NCI-H2029 treated with DMSO at 0.1 percent for 48 hours (cell line): ENCODE data around the gene RIMBP2.

ENCODE experiments used
- DNase-seq: peaks from one replicate; lab custom pipeline; 2025; lab: John Stamatoyannopoulos, UW

RIMBP2 gene

GRCh38 chr12:130504110-130504839 lies 211.8 kb downstream of the RIMBP2 start:
- no peak for DNase-seq

DNA sequence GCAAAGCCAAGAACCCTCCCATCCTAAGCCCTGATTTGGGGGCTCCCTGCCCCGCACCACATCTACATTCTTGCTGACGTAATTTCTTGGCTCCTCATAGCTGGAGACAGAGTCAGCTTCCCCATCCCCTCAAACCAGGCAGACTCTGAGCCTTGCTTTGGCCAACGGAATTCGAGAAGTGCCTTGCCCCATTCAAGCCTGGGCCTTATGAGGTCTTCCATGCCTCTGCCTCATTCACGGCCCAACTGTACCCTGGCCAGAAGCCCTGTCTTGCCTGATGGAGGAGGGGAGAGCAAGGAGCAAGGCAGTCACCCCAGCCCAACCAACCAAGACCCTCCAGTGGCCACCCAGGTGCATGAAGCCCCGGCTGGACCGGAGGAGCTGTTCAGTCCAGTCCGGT lies 214.3 kb downstream of the RIMBP2 start:
- DNase-seq = no peak

- no peak for DNase-seq
Measured at GRCh38 chr12:130500835-130501330, 215.2 kb downstream of the RIMBP2 start.

GRCh38 chr12:130499474-130499873 lies 216.6 kb downstream of the RIMBP2 start:
- no peak for DNase-seq

GRCh38 chr12:130498589-130499385 lies 217.3 kb downstream of the RIMBP2 start:
- DNase-seq = peak; percentile 15

- no peak for DNase-seq
Measured at GRCh38 chr12:130497991-130498390, 218.1 kb downstream of the RIMBP2 start.

DNA sequence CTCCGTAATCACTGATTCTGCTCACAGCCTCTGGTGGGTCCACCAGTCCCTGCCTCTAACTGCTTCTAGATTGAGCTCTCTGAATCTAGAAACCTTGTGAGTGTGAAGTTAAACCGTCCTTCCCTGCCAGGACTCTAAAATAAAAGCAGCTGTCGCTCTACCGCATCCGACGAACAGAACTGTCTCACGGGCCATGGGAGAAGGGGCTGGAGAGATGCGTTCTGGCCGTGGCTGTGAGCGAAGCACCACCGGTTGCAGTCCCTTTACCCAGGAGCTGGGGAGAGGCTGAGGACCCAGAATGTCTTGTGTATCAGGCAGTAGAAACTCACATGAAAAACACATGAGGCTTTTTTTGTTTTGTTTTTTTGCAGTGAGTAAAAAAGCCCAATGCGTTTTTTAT lies 218.8 kb downstream of the RIMBP2 start:
- DNase-seq = no peak

- DNase-seq = no peak
Measured at GRCh38 chr12:130496516-130497120, 219.5 kb downstream of the RIMBP2 start.

DNA sequence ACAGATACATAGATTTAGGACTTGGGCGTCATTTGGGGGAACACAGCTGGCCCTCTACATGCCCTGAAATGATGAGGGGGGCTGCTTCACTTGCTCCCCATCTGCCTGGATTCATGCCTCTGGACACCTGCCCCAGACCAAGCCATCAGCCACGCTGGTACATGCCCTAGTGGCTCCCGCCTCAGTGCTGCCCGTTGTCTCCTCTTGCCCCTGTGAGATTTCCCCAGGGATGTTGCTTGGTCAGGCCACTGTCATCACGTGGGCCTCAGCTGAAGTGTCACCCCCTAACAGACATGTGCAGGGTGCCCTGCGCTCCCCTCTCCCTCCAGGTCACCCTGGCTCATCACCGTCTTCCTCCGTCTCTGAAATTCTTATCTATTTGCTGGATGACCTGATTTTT lies 220.9 kb downstream of the RIMBP2 start:
- DNase-seq = no peak

GRCh38 chr12:130494736-130495135 lies 221.4 kb downstream of the RIMBP2 start:
- DNase-seq = no peak

DNA sequence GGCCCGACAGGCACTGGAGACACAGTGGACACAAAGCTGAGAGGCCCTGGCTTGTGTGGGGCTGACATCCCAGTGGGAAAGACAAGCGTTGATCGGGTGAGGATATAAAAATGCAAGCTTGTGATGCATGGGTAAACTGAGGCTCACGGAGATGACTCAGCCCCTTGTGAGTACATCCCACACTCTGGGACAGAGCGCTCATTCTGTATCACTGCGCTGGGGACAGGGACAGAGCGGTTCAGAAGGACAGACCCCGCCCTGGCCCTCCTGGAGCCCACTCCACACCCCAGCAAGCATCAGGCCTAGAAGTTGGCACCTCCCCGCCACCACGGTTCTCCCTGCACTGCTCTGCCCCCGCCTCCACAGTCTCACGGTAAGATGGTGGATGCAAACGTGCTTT lies 222.1 kb downstream of the RIMBP2 start:
- DNase-seq = no peak

GRCh38 chr12:130491421-130492357 lies 224.4 kb downstream of the RIMBP2 start:
- DNase-seq = no peak

- no peak for DNase-seq
Measured at GRCh38 chr12:130490674-130491073, 225.4 kb downstream of the RIMBP2 start.

- no peak for DNase-seq
Measured at GRCh38 chr12:130489293-130489692, 226.8 kb downstream of the RIMBP2 start.

DNA sequence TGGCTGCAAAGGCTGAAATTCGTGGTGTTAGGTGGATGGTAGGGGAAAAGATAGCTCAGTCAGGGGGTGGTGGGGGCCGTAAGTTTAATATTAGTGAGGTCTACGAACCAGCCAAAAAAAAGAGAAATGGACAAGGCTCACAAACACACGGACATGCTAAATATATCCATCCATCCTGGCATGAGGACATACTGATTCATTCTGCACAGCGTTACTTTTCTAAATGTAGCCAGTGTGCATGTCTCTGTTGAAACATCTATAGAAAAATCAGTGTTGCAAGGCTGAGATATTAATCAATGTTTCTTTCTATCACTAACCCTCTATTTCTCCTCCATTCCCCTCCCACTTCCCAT lies 227.8 kb downstream of the RIMBP2 start:
- DNase-seq = no peak

DNA sequence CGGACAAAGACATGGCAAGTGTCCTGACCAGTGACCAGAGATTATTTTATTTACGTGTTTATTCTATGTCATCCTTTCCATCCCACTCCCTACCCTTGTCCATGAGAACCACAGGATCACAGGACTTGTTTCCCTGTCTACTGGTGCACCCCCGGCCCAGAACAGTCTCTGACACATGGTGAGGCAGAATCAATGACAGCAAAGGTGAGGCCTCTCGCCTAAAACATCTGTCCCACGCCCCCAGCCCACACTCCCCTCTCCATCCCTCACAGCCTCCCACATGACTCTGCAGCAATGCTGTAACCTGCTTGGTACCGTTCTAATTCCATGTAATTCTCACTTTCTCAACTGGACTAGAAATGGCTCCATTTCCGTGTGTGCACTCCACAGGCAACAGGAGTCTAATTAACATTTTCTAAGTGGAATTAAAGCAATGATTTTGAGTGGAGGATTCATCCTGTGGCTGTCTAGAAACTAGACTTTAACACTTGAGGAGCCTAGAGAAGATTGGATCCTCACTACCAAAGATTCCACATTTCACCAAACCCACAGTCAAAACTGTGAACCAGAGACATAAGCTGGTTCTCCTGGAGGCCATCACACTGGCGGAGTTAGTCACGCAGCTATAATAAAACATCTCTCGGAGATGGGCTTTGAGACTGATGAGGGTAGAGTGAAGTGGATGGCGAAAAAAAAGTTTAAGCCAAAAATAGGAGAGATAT lies 228.3 kb downstream of the RIMBP2 start:
- no peak for DNase-seq

DNA sequence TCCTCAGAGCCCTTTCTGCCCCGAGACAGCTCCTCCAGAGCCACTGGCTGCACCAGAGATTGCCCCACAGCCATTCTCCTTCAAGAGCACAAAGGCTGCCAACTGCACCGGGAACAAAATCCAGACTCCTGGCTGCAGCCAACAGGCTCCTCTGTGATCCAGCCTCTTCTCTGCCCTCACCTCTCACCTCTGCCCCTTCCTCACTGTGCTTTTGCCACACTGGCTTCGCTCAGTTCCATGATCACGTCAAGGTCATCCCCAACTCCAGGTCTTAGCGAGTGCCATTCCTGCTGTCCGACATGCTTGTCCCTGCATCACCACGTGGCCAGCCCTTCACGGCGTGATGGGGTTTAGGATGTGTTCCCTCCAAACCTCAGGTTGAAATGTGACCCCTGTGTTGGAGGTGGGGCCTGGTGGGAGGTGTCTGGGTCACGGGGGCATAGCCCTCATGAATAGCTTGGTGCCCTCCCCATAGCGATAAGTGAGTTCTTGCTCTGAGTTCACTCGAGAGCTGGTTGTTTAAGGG lies 229.1 kb downstream of the RIMBP2 start:
- DNase-seq = no peak

GRCh38 chr12:130486146-130486435 lies 230.0 kb downstream of the RIMBP2 start:
- DNase-seq = no peak

DNA sequence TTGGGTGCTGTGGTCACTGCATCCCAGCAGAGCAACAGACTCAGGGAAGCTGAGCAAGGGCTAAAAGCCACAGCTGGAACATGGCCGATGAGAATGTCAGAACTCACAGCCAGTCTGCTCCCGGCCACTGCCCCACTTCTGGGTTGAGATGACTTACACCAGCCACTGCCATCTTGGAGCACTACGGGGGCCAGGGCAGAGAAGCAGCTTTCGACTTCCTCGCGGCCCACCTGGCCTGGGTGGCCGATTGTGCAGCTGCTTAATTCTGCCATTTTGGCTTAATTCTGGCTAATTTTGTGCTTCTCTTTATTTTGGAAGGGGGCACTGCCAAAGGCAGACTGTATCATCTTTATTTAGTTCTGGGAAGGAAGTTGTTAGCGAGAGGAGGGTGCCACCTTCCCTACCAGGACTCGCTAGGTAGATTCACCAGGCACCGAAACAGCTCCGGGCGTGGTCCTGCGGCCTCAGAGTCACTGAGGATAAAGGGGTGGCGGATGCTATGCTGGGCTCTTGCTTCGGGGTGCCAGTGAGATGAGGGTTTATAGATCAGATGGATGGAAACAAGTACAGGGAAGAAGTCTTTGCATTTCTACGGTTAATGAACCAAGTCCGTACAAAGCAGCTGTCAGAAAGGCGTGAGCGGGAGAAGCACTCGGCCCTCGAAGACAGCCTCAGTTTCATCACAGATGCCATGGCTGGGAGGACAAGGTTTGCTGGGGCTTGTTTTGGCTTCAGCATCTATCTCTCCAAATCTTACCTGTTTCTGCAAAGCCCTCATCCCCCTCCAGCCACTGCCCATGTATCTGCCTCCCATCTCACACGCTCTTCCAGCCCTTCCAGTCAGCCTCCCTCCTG lies 230.6 kb downstream of the RIMBP2 start:
- DNase-seq = no peak

DNA sequence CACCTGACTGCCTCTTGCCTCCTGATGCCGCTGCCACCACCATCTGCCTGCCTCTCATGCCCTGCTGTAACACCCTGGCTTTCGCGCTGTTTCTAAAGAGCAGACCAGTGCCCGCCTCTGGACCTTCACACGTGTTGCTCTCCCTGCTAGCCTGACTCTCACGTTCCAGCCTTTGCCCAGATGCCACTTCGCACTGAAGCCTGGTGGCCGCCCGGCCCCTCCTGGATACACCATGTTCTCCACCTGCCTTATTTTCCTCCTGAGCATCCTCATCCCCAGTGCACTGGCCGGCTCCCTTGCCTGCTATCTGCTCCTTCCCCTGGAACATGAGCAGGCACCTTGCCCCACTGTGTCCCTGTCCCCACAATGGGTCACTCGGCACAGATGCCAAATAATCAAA lies 231.9 kb downstream of the RIMBP2 start:
- DNase-seq = no peak
